ENCODE data around the gene CUL1. TPM values are rescaled to one million over a fixed set of nuclear protein-coding genes. Genes with fewer than 3 reads are reported as not detected.

CUL1 gene
- total and polyA plus RNA-seq, 2 donors (not counting 3 experiments of a cell fraction or from before 2014, with no cell fraction given) = 25.7 to 50.2 TPM

DNA sequence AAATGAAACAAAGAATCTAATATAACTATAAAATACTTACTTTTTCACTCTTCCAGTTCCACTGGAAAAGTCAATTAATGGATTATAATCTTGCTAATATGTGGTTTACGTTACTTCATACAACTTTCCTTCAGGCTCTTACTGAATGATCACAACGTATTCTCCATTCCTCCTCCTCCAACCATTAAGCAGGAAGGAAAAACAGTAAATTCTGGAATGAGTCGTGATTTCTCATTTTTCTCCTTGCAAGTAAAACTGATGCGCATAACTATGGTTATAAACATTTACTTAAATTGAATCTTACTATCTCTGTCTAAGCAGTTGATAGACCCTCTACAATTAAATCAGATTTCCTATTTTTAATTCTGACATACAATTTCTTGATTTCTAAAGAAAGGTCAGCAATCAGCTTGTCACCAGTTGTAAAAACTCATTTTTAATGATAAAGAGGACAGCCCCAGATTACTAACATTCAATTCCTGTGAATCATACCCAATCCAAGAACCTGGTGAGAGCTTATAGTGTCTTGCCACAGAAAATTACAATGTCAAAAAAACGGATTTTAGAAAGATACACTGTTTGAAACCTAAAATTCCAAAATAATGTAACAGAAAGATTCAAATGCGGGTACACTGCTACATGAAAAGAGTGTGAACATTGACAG is 121.1 kb downstream of the CUL1 start:
- peak overlapping the region; percentile 22 for H3K27ac ChIP-seq (ENCODE audit: insufficient read depth, low read depth, low read length)
- no peaks in the 10 kb centered on the region for H3K27me3 ChIP-seq (ENCODE audit: control insufficient read depth in 2 of 2, insufficient read depth in 2 of 2, low read length in 2 of 2)
- H3K4me2 ChIP-seq (ENCODE audit: insufficient read depth, low read length) = peak overlapping the region; percentile 37
- H3K9me1 ChIP-seq (replicated peaks; ENCODE audit: control insufficient read depth, extremely low read depth, insufficient read depth, low read length) = no peaks in the 10 kb centered on the region
- H3K36me3 ChIP-seq (ENCODE audit: control insufficient read depth in 2 of 2, extremely low read depth in 1 of 2, insufficient read depth in 2 of 2, low read length in 2 of 2) = peaks cover 3 to 10% of the 10 kb centered on the region in 2 experiments
- intact Hi-C loops (cut with micrococcal nuclease) = loop anchor here (2.0 to 10.0 kb wide), 2 partner anchors 63 to 145 kb away; no protein-coding TSS in a partner anchor
- no peaks in the 10 kb centered on the region for H4K20me1 ChIP-seq (replicated peaks; ENCODE audit: control insufficient read depth, extremely low read depth, insufficient read depth, low read length)
- ChIA-PET CTCF (interaction anchor here (0.6 to 1.6 kb wide), 5 partner anchors 9 to 246 kb away, joined by 3 to 6 read pairs (median 5); no protein-coding TSS in a partner anchor), POLR2A (no interaction called here)
- H3K79me2 ChIP-seq (ENCODE audit: control insufficient read depth, insufficient read depth, low read length) = peaks cover 2% of the 10 kb centered on the region
- H3K9ac ChIP-seq (replicated peaks; ENCODE audit: extremely low read depth, insufficient read depth, low read length) = no peak overlapping the region
- H3K4me3 ChIP-seq (replicated peaks in 1 of 3; ENCODE audit: insufficient read depth in 1 of 3, low read depth in 1 of 3, low read length in 3 of 3) = no peak overlapping the region
- no peak overlapping the region for H2AFZ ChIP-seq (ENCODE audit: low read depth, low read length)
- TF ChIP-seq JUN (IDR thresholded peaks at IDR 0.05; ENCODE audit: borderline replicate concordance, insufficient read depth, insufficient read length, low read depth) (no peak), POLR2A (IDR thresholded peaks at IDR 0.05; ENCODE audit: low read depth, low read length) (no peak), FOS (IDR thresholded peaks at IDR 0.05; ENCODE audit: borderline replicate concordance, insufficient read depth, low read length) (peak; percentile 33), POLR2AphosphoS5 (IDR thresholded peaks at IDR 0.05; ENCODE audit: insufficient read depth, low read depth, low read length) (no peak), MYC (IDR thresholded peaks at IDR 0.05; ENCODE audit: low read depth, low read length) (no peak), GATA2 (IDR thresholded peaks at IDR 0.05; ENCODE audit: insufficient read depth, insufficient read length, low read depth, low read length) (no peak), EZH2 (IDR thresholded peaks at IDR 0.05; ENCODE audit: borderline replicate concordance, low read depth, low read length, severe bottlenecking) (no peak)
- TF ChIP-seq, protein P1, sequence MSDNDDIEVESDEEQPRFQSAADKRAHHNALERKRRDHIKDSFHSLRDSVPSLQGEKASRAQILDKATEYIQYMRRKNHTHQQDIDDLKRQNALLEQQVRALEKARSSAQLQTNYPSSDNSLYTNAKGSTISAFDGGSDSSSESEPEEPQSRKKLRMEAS (IDR thresholded peaks at IDR 0.05; ENCODE audit: insufficient read depth, insufficient read length) = no peak
- TF ChIP-seq, protein P2, sequence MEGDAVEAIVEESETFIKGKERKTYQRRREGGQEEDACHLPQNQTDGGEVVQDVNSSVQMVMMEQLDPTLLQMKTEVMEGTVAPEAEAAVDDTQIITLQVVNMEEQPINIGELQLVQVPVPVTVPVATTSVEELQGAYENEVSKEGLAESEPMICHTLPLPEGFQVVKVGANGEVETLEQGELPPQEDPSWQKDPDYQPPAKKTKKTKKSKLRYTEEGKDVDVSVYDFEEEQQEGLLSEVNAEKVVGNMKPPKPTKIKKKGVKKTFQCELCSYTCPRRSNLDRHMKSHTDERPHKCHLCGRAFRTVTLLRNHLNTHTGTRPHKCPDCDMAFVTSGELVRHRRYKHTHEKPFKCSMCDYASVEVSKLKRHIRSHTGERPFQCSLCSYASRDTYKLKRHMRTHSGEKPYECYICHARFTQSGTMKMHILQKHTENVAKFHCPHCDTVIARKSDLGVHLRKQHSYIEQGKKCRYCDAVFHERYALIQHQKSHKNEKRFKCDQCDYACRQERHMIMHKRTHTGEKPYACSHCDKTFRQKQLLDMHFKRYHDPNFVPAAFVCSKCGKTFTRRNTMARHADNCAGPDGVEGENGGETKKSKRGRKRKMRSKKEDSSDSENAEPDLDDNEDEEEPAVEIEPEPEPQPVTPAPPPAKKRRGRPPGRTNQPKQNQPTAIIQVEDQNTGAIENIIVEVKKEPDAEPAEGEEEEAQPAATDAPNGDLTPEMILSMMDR (IDR thresholded peaks at IDR 0.05; ENCODE audit: extremely low read depth in 1 of 2, insufficient read depth in 1 of 2, low read depth in 1 of 2, low read length in 2 of 2) = no peak
- no peaks in the 10 kb centered on the region for H3K9me3 ChIP-seq (replicated peaks; ENCODE audit: control insufficient read depth, insufficient read depth, low read length)
- no TSS peak for BruUV-seq (replicated peaks)
- dilution Hi-C loops (cut with MboI; ENCODE audit: extremely low pct_ligation_motif_present, low sequenced_read_pairs) = no loop called here
- peaks cover 29% of the 10 kb centered on the region for H3K4me1 ChIP-seq (ENCODE audit: control insufficient read depth, extremely low read depth, insufficient read depth, low read length)
- FAIRE-seq = peak; percentile 71
- DNase-seq (ENCODE audit: low read depth, low spot score) = peak; percentile 33
